ENCODE results near the gene FBXO21. TPM values are rescaled to one million over a fixed set of nuclear protein-coding genes. Genes with fewer than 3 reads are reported as not detected.
A peak's percentile ranks its signal among the peaks of the same experiment; 100 is the strongest.

The FBXO21 gene
- total RNA-seq, 1 experiment from 2014 or later, result 37.8 TPM

DNA sequence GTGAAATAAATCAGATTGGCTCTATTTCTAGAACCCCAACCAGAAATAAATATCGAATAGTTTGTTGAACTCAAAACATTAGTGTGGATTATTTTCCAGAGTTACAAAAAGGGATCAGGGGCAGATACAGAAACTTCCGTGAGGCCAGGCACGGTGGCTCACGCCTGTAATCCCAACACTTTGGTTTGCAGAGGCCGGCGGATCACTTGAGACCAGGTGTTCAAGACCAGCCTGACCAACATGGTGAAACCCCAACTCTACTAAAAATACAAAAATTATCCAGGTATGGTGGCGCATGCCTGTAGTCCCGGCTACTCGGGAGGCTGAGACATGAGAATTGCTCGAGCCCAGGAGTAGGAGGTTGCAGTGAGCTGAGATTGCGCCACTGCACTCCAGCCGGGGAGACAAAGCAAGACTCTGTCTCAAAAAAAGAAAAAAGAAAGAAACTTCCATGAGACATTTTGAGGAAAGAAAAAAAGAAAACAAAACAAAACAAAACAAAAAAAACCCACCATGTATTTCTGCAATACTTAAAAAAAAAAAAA is 2.1 kb downstream of the FBXO21 start:
- ATAC-seq (no peak), DNase-seq (ENCODE audit: low read depth, low spot score) (no peak)
- no peak overlapping the region for H3K27ac ChIP-seq (ENCODE audit: low read length)
- TF ChIP-seq SIN3A (IDR thresholded peaks at IDR 0.05; ENCODE audit: borderline replicate concordance, insufficient read depth, low read depth, low read length), result no peak
- no peak for TF ChIP-seq POLR2AphosphoS5 (IDR thresholded peaks at IDR 0.05; ENCODE audit: low read depth, low read length)
- TF ChIP-seq, protein P1, sequence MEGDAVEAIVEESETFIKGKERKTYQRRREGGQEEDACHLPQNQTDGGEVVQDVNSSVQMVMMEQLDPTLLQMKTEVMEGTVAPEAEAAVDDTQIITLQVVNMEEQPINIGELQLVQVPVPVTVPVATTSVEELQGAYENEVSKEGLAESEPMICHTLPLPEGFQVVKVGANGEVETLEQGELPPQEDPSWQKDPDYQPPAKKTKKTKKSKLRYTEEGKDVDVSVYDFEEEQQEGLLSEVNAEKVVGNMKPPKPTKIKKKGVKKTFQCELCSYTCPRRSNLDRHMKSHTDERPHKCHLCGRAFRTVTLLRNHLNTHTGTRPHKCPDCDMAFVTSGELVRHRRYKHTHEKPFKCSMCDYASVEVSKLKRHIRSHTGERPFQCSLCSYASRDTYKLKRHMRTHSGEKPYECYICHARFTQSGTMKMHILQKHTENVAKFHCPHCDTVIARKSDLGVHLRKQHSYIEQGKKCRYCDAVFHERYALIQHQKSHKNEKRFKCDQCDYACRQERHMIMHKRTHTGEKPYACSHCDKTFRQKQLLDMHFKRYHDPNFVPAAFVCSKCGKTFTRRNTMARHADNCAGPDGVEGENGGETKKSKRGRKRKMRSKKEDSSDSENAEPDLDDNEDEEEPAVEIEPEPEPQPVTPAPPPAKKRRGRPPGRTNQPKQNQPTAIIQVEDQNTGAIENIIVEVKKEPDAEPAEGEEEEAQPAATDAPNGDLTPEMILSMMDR (IDR thresholded peaks at IDR 0.05), result no peak
- TF ChIP-seq, protein P2, sequence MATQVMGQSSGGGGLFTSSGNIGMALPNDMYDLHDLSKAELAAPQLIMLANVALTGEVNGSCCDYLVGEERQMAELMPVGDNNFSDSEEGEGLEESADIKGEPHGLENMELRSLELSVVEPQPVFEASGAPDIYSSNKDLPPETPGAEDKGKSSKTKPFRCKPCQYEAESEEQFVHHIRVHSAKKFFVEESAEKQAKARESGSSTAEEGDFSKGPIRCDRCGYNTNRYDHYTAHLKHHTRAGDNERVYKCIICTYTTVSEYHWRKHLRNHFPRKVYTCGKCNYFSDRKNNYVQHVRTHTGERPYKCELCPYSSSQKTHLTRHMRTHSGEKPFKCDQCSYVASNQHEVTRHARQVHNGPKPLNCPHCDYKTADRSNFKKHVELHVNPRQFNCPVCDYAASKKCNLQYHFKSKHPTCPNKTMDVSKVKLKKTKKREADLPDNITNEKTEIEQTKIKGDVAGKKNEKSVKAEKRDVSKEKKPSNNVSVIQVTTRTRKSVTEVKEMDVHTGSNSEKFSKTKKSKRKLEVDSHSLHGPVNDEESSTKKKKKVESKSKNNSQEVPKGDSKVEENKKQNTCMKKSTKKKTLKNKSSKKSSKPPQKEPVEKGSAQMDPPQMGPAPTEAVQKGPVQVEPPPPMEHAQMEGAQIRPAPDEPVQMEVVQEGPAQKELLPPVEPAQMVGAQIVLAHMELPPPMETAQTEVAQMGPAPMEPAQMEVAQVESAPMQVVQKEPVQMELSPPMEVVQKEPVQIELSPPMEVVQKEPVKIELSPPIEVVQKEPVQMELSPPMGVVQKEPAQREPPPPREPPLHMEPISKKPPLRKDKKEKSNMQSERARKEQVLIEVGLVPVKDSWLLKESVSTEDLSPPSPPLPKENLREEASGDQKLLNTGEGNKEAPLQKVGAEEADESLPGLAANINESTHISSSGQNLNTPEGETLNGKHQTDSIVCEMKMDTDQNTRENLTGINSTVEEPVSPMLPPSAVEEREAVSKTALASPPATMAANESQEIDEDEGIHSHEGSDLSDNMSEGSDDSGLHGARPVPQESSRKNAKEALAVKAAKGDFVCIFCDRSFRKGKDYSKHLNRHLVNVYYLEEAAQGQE (IDR thresholded peaks at IDR 0.05; ENCODE audit: insufficient read depth in 1 of 2, low read depth in 2 of 2, low read length in 1 of 2), result no peak
- H3K36me3 ChIP-seq (ENCODE audit: control insufficient read depth, insufficient read depth, low read length), result peaks cover 15% of the 10 kb centered on the region
- H3K4me1 ChIP-seq (ENCODE audit: control insufficient read depth, insufficient read depth, low read length), result peaks cover 11% of the 10 kb centered on the region
- in situ Hi-C loops (cut with HindIII; ENCODE audit: low pct_unique_long_range_greater_than_20kb, low sequenced_read_pairs) (no loop called here), intact Hi-C loops (cut with micrococcal nuclease; ENCODE audit: unreplicated experiment) (no loop called here)
- H3K4me3 ChIP-seq (ENCODE audit: low read depth in 2 of 2, low read length in 2 of 2), result no peak overlapping the region
- ChIA-PET CTCF (no interaction called here), POLR2A (interaction anchor here (0.7 kb wide), 1 partner anchor 865 kb away, joined by 8 read pairs; no protein-coding TSS in a partner anchor)
- H3K27me3 ChIP-seq (ENCODE audit: control insufficient read depth, insufficient read depth, low read length), result peaks cover 5% of the 10 kb centered on the region; the same call in 1 of the 2 replicates
- H3K9me3 ChIP-seq (ENCODE audit: control insufficient read depth, insufficient read depth, low read depth, low read length), result no peaks in the 10 kb centered on the region
- BruUV-seq (replicated peaks), result TSS peak; percentile 87

DNA sequence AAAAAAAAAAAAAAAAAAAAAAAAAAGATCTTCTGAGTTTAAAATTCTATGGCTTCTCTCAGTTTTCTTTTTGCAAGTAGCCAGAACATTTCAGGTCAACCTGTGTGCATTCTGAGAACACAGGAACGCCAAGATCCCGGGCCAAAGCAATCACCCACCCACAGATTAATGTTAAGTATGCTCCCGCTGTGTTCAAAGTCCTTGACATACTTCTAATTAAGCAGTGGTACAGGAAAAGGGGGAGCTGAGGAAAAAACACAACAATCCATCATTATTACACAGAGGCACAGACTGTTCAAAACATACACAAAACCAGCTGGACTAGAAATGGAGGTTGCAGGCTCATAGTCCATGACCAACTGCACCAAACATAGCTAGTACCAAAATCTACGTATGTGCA is 2.8 kb downstream of the FBXO21 start:
- no peak for ATAC-seq
- POLR2A ChIA-PET, result no interaction called here
- Histone ChIP-seq H3K27me3 (ENCODE audit: control insufficient read depth, insufficient read depth, low read length) (peaks cover 5% of the 10 kb centered on the region; the same call in 1 of the 2 replicates), H3K4me1 (ENCODE audit: control insufficient read depth, insufficient read depth, low read length) (peaks cover 11% of the 10 kb centered on the region), H3K27ac (ENCODE audit: low read length) (no peak overlapping the region), H3K9me3 (ENCODE audit: control insufficient read depth, insufficient read depth, low read depth, low read length) (no peaks in the 10 kb centered on the region), H3K4me3 (ENCODE audit: low read depth in 2 of 2, low read length in 2 of 2) (no peak overlapping the region), H3K36me3 (ENCODE audit: control insufficient read depth, insufficient read depth, low read length) (peaks cover 15% of the 10 kb centered on the region)
- CTCF ChIA-PET, result no interaction called here
- DNase-seq (ENCODE audit: low read depth, low spot score), result no peak
- BruUV-seq (replicated peaks), result no TSS peak
- no peak for TF ChIP-seq SIN3A (IDR thresholded peaks at IDR 0.05; ENCODE audit: borderline replicate concordance, insufficient read depth, low read depth, low read length)
- no peak for TF ChIP-seq TCF7L2 (IDR thresholded peaks at IDR 0.05; ENCODE audit: low read depth, low read length)
- TF ChIP-seq, protein P2 (IDR thresholded peaks at IDR 0.05; ENCODE audit: insufficient read depth in 1 of 2, low read depth in 2 of 2, low read length in 1 of 2), result no peak
- no peak for TF ChIP-seq POLR2AphosphoS5 (IDR thresholded peaks at IDR 0.05; ENCODE audit: low read depth, low read length)
- TF ChIP-seq, protein P1 (IDR thresholded peaks at IDR 0.05), result no peak
- in situ Hi-C loops (cut with HindIII; ENCODE audit: low pct_unique_long_range_greater_than_20kb, low sequenced_read_pairs) (no loop called here), intact Hi-C loops (cut with micrococcal nuclease; ENCODE audit: unreplicated experiment) (no loop called here)
